GM19467 (cell line): Measurements from ENCODE around the gene PDCD10.

Experiments used
- ATAC-seq: cut with Tn5 transposase; IDR thresholded peaks from one replicate; pipeline ENCODE4 v1.9.1; 2021; ENCODE audit warnings: mild to moderate bottlenecking, moderate library complexity; ENCODE audit not compliant: unreplicated experiment

The PDCD10 gene

GRCh38 chr3:167734498-167735232 is at the start of gene PDCD10:
PDCD10 (minus strand) TSS chr3:167734892; CDS start chr3:167720157, 14,735 bp downstream.
- peak; percentile 87 for ATAC-seq

- no peak for ATAC-seq
Observed at GRCh38 chr3:167783781-167784180, 49.1 kb upstream of the PDCD10 start.

GRCh38 chr3:167780214-167780883 is 45.7 kb upstream of the PDCD10 start:
- ATAC-seq, result no peak

- no peak for ATAC-seq
Observed at GRCh38 chr3:167777356-167777755, 42.7 kb upstream of the PDCD10 start.

GRCh38 chr3:167776066-167776685 is 41.5 kb upstream of the PDCD10 start:
- ATAC-seq, result no peak

- ATAC-seq, result peak; percentile 78
Observed at GRCh38 chr3:167773584-167773983, 38.9 kb upstream of the PDCD10 start.

- ATAC-seq, result peak; percentile 37
Observed at GRCh38 chr3:167772992-167773391, 38.3 kb upstream of the PDCD10 start.

- no peak for ATAC-seq
Observed at GRCh38 chr3:167762296-167762695, 27.6 kb upstream of the PDCD10 start.

- no peak for ATAC-seq
Observed at GRCh38 chr3:167761302-167761701, 26.6 kb upstream of the PDCD10 start.

- ATAC-seq, result no peak
Observed at GRCh38 chr3:167754049-167754448, 19.4 kb upstream of the PDCD10 start.

GRCh38 chr3:167750272-167750971 is 15.7 kb upstream of the PDCD10 start:
- peak; percentile 99 for ATAC-seq

GRCh38 chr3:167749728-167750127 is 15.0 kb upstream of the PDCD10 start:
- no peak for ATAC-seq

GRCh38 chr3:167749209-167749608 is 14.5 kb upstream of the PDCD10 start:
- ATAC-seq, result no peak

GRCh38 chr3:167743799-167744198 is 9.1 kb upstream of the PDCD10 start:
- ATAC-seq, result no peak

GRCh38 chr3:167742338-167742737 is 7.6 kb upstream of the PDCD10 start:
- no peak for ATAC-seq

GRCh38 chr3:167740961-167741587 is 6.4 kb upstream of the PDCD10 start:
- ATAC-seq, result peak; percentile 90

- no peak for ATAC-seq
Observed at GRCh38 chr3:167739190-167739810, 4.6 kb upstream of the PDCD10 start.

- ATAC-seq, result no peak
Observed at GRCh38 chr3:167738037-167738436, 3.3 kb upstream of the PDCD10 start.

GRCh38 chr3:167736997-167737396 is 2.3 kb upstream of the PDCD10 start:
- ATAC-seq, result no peak

GRCh38 chr3:167736264-167736787 is 1.6 kb upstream of the PDCD10 start:
- no peak for ATAC-seq
